ENCODE measurements around the gene LPO.

The LPO gene

DNA sequence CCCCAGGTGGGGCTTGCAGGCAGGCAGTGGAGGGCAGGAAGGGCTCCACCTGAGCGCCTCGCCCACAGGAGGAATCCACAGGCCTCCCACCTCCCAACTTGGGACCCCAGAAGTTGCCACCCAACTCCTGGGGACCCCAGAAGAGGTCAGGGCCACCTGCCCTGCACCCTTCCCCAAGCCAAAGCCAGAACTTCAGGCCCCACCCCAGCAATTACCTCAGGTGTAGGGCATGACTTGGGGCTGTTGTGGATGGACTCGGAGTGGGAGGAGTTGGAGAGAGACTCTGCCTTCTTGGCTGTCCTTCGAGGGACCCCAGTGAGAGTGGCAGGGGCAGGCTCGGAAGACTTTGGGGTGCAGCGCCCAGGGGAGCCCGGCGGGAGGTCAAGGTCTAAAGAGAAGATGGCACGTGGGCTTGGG, 79.7 kb downstream of the LPO start:
- in situ Hi-C loops (cut with MboI; ENCODE audit: low pct_unique_long_range_greater_than_20kb, low sequenced_read_pairs, unreplicated experiment) = no loop called here
- DNase-seq (ENCODE audit: low spot score) = no peak
- TF ChIP-seq, protein P1, sequence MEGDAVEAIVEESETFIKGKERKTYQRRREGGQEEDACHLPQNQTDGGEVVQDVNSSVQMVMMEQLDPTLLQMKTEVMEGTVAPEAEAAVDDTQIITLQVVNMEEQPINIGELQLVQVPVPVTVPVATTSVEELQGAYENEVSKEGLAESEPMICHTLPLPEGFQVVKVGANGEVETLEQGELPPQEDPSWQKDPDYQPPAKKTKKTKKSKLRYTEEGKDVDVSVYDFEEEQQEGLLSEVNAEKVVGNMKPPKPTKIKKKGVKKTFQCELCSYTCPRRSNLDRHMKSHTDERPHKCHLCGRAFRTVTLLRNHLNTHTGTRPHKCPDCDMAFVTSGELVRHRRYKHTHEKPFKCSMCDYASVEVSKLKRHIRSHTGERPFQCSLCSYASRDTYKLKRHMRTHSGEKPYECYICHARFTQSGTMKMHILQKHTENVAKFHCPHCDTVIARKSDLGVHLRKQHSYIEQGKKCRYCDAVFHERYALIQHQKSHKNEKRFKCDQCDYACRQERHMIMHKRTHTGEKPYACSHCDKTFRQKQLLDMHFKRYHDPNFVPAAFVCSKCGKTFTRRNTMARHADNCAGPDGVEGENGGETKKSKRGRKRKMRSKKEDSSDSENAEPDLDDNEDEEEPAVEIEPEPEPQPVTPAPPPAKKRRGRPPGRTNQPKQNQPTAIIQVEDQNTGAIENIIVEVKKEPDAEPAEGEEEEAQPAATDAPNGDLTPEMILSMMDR (IDR thresholded peaks at IDR 0.05; ENCODE audit: extremely low read depth, insufficient read depth, missing control alignments) = no peak

Measured in GM13977 (cell line).